GM12801 (cell line): ENCODE results near the gene INPP5A.

ENCODE experiments used
- TF ChIP-seq, protein P1 (sequence below): IDR thresholded peaks from one replicate; pipeline ENCODE4 v1.5.1; 2011; ENCODE audit warnings: control low read depth; ENCODE audit not compliant: insufficient read length; ENCODE audit errors: extremely low read depth

INPP5A gene

DNA sequence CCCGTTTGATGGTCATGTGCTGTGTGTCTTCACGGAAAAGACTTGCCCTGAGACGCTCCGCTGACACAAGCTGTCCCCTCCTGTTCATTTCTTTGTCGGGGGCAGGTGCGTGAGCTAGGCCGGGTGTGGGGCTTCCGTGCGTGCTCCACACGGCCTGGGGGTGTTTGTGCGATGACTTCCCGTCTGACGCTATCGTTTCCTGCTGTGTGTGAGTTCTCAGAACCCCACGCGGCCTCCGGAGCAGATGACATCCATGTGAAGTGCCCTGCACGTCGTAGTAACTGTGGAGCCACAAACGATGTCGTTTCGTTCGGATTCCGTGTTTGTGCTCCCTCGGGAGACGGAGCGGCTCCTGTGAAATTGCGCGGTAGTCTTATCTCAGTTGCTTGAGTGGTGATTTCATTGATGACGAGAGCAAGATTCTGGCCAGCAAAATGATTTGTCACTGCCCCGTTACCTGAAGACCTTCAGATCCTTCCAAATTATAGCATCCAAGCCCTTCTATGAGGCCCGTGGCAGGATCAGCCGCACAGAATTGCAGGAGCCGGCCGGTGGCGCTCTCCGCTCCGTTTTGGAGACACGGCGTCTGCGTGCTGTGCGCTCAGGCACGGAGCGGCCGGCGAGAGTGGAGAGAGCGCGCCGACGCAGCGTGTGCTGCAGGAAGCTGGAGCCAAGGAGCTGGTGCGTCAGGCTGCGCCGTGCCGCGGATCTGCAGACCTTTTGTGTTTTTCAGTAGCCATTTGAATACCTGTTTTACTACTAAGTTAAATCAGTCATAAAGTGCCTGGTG lies 153.4 kb downstream of the INPP5A start:
- TF ChIP-seq, protein P1, sequence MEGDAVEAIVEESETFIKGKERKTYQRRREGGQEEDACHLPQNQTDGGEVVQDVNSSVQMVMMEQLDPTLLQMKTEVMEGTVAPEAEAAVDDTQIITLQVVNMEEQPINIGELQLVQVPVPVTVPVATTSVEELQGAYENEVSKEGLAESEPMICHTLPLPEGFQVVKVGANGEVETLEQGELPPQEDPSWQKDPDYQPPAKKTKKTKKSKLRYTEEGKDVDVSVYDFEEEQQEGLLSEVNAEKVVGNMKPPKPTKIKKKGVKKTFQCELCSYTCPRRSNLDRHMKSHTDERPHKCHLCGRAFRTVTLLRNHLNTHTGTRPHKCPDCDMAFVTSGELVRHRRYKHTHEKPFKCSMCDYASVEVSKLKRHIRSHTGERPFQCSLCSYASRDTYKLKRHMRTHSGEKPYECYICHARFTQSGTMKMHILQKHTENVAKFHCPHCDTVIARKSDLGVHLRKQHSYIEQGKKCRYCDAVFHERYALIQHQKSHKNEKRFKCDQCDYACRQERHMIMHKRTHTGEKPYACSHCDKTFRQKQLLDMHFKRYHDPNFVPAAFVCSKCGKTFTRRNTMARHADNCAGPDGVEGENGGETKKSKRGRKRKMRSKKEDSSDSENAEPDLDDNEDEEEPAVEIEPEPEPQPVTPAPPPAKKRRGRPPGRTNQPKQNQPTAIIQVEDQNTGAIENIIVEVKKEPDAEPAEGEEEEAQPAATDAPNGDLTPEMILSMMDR = no peak

- TF ChIP-seq, protein P1 = no peak
Observed at GRCh38 chr10:132691711-132692153, 154.1 kb downstream of the INPP5A start.

GRCh38 chr10:132692311-132692710 lies 154.7 kb downstream of the INPP5A start:
- TF ChIP-seq, protein P1 = no peak

- TF ChIP-seq, protein P1 = no peak
Observed at GRCh38 chr10:132693676-132694075, 156.1 kb downstream of the INPP5A start.

GRCh38 chr10:132696204-132696603 lies 158.6 kb downstream of the INPP5A start:
- TF ChIP-seq, protein P1 = no peak

DNA sequence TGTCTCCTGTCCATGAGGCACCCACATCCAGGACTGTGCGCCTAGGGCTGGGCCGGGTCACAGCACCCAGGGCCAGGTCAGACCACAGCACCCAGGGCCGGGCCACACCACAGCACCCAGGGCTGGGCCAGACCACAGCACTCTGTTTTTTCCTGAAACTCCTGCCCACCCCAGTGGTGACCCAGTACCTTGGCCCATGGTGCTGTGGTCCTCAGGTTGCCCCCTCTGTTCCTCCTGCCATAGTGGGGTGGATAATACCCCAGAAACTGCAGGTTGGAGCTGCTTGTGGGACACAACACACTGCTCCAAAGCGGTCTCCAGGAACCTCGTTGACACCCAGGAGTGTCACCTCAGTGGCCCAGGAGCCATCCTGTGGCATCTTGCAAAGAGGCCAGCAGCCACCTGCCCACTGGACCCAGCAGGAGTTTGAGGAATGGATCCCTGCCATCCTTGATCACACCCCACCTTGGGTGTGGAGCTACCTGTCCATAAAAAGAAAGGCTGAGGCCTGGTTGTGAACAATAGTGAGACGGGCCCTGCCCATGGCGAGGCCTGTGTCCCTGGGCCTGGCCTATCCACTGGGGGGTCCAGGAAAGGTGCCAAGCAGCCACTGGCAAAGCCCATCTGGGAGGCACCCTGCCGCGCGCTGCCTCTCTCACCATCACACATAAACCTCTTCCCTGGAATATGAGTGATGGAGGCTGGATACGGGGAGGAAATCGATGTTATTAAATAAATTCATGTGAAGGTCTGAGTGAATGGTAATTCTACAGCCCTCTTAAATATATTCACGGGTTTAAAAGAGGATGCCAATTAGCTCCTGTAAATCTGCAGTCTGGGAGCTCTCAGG lies 159.4 kb downstream of the INPP5A start:
- TF ChIP-seq, protein P1 = no peak

DNA sequence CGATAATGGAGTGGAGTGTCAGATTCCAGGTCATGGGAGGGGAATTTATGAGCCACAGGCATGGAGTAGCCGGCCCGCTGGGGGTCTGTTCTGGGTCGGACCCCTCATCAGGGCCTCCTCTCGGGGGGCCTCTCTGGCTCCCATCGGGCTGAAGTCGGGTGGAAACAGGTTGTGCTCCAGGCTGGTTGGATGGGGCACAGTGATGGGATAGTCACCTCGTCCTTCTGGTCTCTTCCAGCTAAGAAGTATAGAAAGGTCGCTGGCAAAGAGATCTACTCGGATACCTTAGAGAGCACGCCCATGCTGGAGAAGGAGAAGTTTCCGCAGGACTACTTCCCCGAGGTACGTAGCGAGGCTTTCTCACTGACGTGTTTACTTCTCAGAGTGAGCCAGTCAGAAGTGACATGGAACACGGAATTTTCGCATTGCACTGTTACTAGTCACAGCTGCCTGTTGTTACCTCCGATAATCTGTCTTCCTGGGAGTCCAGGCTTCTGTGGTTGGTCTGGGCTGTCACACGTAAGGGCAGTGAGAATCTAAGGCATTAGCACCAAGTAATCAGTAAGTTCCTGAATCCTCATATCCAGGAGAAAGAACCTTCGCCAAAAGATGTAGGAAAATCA lies 160.1 kb downstream of the INPP5A start:
- TF ChIP-seq, protein P1 = no peak
